ENCODE data around the gene ZSWIM9.
A peak's percentile ranks its signal among the peaks of the same experiment; 100 is the strongest.

Gene ZSWIM9

DNA sequence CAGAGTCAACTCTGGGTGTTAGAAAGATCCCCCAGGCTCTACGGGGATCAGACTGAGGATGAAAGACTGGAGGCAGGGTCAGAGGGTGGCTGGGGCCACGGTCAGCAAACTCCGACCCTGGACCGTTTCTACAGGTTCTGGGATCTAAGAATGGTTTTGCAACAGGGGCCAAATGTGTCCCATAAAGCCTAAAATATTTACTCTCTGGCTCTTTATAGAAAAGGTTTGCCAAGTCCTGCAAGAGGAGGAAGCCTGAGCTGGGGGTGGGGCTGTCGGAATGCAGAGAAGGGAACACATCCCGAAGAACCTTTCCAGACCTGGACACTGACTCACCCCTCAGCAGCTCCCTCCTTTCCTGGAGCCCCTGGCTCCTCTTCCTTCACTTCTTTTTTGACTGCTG, 21.1 kb upstream of the ZSWIM9 start:
- DNase-seq (ENCODE audit: low read depth), result no peak
- in situ Hi-C loops (cut with HindIII; ENCODE audit: low sequenced_read_pairs), result no loop called here

DNA sequence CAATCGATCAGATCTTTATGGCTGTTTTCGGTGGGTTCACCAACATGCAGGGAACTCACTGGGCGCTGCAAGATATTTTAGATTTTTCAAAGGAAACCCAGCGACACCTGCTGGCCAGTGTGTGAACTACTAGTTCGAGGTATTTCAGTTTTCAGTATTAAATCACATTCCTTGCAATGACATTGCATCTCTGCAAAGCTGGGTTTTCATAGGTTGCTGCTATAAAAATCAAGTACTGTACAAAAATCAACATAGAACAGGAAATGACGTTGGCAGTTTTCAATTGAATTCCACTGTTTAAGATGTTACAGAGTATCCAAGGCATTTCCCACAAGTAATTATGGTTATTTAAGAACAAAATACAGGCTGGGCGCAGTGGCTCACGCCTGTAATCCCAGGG, 17.9 kb upstream of the ZSWIM9 start:
- peak; percentile 67 for TF ChIP-seq CTCF (IDR thresholded peaks at IDR 0.05; ENCODE audit: low read depth, low read length, missing control alignments)
- peak; percentile 33 for DNase-seq (ENCODE audit: low read depth)
- H3K4me3 ChIP-seq (ENCODE audit: low read depth, low read length), result no peak overlapping the region
- in situ Hi-C loops (cut with HindIII; ENCODE audit: low sequenced_read_pairs), result no loop called here

More for the DNA sequence above, 21.1 kb upstream of the ZSWIM9 start:
- H3K4me3 ChIP-seq (ENCODE audit: low read depth, low read length), result no peak overlapping the region
- TF ChIP-seq CTCF (IDR thresholded peaks at IDR 0.05; ENCODE audit: low read depth, low read length, missing control alignments), result no peak

DNA sequence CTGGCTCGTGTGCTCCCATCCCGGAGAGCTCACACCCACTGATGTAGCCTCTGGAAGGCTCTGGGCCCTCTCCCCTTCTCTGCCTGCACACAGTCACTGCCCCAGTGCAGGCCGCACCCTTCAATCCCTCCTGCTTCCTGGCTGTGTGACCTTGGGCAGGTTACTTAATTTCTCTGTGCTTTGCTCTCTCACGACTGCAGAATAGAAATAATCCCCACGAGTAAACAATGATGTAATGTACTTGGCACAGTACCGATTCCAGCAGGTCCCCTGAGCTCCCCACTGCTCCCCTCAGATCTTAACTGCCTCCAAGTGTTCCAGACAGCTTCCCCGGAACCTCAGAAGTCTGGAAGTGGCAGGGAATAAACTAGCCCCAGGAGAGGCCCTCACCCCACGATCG, 16.5 kb upstream of the ZSWIM9 start:
- in situ Hi-C loops (cut with HindIII; ENCODE audit: low sequenced_read_pairs), result no loop called here
- H3K4me3 ChIP-seq (ENCODE audit: low read depth, low read length), result no peak overlapping the region
- DNase-seq (ENCODE audit: low read depth), result no peak

DNA sequence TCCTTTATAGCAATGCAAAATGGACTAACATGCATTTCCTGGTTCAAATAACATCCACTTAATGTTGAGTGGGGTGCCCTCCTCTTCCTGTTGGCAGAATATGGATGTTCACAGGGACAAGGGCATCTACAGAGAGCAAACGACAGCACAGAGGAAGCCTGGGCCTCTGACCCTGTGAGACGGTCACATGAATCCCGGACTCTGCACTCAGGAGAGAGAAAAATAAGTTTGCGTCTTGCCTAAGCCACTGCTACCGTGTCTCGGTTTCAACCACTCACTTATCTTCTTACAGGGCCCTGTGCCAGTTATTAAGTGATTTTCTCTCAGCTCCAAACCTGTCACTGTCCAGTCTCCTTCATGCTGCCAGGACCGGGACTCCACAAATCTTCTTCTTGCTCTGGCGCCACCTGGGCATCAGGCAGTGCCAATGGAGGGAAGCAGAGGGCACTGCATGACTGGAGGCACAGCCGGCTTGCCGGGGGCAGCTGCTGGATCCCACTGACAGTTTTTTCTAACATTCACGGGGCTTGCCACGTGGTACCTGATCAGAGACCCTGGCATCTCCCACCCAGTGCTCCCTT, 12.2 kb upstream of the ZSWIM9 start:
- DNase-seq (ENCODE audit: low read depth), result no peak
- TF ChIP-seq CTCF (IDR thresholded peaks at IDR 0.05; ENCODE audit: low read depth, low read length, missing control alignments), result no peak
- in situ Hi-C loops (cut with HindIII; ENCODE audit: low sequenced_read_pairs), result no loop called here
- no peak overlapping the region for H3K4me3 ChIP-seq (ENCODE audit: low read depth, low read length)

More for the DNA sequence above, 16.5 kb upstream of the ZSWIM9 start:
- TF ChIP-seq CTCF (IDR thresholded peaks at IDR 0.05; ENCODE audit: low read depth, low read length, missing control alignments), result no peak

DNA sequence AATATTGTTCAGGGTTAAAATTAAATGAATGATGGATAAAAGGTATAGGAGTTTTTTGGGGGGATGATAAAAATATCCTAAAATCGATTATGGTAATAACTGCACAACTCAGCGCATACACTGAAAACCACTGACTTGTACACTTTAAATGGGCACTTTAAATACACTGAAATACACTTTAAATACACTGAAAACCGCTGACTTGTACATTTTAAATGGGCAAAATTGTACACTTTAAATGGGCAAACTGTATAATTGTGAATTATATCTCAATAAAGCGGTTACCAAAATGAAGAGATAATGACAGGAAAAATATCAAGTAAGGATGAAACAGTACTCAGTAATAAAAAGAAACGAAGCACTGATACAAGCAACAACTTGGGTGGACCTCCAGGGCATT, 1.8 kb upstream of the ZSWIM9 start:
- in situ Hi-C loops (cut with HindIII; ENCODE audit: low sequenced_read_pairs), result no loop called here
- TF ChIP-seq CTCF (IDR thresholded peaks at IDR 0.05; ENCODE audit: low read depth, low read length, missing control alignments), result no peak
- no peak for DNase-seq (ENCODE audit: low read depth)
- H3K4me3 ChIP-seq (ENCODE audit: low read depth, low read length), result no peak overlapping the region

- in situ Hi-C loops (cut with HindIII; ENCODE audit: low sequenced_read_pairs), result no loop called here
- peak overlapping the region; percentile 80 for H3K4me3 ChIP-seq (ENCODE audit: low read depth, low read length)
- no peak for TF ChIP-seq CTCF (IDR thresholded peaks at IDR 0.05; ENCODE audit: low read depth, low read length, missing control alignments)
- no peak for DNase-seq (ENCODE audit: low read depth)
Observed at GRCh38 chr19:48169578-48169938, 922 bp upstream of the ZSWIM9 start.
